SU-DHL-6 (cell line): ENCODE results near the gene PHLDB2.

Experiments used
- CTCF ChIP-seq: fragments of 200-600 bp; sonication (generic); IDR thresholded peaks from one replicate; pipeline ENCODE4 v1.5.1; 2017; ENCODE audit warnings: antibody characterized with exemption, mild to moderate bottlenecking, low read length, moderate library complexity; ENCODE audit not compliant: insufficient read depth, poor library complexity, severe bottlenecking
- EZH2phosphoT487 ChIP-seq: fragments of 200-600 bp; sonication (generic), shearing (Covaris generic); conservative IDR thresholded peaks from 2 replicates; pipeline ENCODE4 v1.6.1; 2018; ENCODE audit warnings: mild to moderate bottlenecking, antibody characterized with exemption, low read length, moderate library complexity, mixed read lengths

- TF ChIP-seq CTCF (no peak), EZH2phosphoT487 (no peak)
Observed at GRCh38 chr3:112013784-112014143, 154.7 kb downstream of the PHLDB2 start.
